Limb (tissue), 2 donors: Measurements from ENCODE around the gene GABBR2.
"Not testable (repeated sequence)": the region's sequence is repeated elsewhere in the genome, so short reads cannot be mapped to it uniquely, and the experiment has no call there.

Source experiments
- DNase-seq, 2 donors: peaks; one replicate each; pipeline ENCODE4 v3.0.0-alpha.2; 2016; ENCODE audit errors: extremely low spot score in 2 of 2

GABBR2 gene

DNA sequence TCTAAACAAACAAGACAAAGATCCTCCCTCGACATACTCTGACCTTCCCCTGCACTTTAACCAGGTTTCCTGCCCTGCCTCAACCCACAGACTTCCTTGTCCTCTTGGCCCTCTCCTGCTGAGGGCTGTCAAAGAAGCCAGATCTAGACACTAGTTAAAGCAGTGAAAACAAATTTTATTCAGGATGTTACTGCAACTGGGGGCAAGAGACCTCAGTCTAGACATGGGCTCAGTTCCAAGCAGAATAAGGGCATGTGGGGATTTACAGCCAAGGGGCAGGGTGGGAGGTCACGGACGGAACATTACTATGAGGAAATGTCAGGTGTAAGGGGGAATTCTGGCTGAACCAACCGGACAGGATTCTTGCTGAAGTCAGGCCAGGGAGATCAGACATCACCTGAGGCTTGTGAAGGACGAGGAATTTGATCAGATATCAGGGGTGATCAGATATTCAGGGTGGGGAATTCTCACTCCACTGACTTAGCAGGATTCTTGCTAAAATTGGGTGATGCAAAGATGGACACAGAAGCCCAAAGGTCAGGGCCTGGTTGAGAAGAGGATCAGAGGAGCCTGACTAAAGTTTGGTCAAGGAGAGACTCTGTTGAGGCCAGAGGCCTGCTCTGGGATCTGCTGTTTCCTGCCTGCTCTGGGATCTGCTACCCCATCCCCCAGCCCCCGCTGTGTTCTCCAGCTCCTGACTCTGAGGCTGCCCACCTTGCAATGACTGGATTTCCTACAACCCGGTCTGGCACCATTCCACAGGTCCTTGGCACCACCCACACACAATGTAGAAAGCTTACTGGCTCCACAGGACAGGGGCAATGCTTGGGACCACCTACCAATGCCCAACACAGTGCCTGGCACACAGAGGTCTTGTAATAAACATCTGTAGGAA lies 21.5 kb downstream of the GABBR2 start:
- no peak for DNase-seq

DNA sequence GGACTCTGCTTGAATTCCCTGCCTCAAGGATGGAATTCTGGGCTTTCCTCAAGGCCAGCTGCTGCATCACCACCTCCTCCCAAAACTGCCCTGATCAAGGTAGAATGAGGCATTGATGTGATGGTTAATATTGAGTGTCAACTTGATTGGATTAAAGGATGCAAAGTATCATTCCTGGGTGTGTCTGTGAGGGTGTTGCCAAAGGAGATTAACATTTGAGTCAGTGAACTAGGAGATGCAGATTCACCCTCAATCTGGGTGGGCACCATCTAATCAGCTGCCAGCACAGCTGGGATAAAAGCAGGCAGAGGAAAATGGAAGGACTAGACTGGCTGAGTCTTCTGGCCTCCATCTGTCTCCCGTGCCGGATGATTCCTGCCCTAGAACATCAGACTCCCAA lies 23.9 kb downstream of the GABBR2 start:
- DNase-seq = not testable (repeated sequence)

DNA sequence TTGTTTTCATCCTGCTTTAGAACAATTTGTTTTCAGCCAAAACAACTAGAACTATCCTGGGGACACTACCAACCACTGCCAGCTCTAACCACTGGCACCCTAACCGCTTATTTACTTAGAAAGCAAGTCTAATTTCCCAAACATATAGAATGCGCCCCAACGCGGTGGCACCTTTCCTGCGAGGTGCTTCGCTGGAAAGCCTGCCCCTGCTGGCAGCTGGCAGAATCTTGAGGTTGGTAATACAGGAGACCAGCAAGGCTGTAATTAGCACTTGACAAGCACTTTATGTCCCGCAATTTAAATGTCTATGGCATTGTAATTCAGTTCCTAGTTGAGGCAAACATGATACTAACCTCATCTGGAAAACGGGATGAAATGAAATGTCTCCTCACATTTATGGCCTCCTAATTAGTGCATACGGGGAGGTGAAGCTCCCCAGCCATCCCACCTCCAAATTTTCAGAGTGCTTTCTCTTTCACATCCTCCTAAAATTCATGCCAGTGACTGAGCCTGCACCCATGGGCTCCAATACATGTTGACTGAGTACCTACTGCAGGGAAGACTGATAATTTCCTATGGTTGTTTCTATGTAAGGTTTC lies 30.4 kb downstream of the GABBR2 start:
- DNase-seq = no peak

DNA sequence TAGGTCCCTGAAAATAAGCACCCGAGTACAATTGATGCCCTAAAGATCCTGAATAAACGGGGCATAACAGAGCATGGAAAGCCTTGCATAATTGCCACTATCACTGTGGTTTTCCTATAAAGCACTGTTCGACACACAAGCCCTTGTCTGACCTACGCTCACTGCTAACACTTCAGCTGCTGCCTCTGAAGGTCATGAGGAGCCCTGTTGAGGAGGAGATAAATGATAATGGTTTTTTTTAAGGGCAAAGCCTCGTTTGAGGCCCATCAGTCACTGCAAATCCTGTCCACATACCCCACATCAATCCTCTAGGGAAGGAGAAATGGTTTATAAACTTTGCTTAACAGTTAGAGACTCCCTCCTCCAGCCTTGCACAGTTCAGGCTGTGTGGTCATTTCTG lies 35.1 kb downstream of the GABBR2 start:
- no peak for DNase-seq

DNA sequence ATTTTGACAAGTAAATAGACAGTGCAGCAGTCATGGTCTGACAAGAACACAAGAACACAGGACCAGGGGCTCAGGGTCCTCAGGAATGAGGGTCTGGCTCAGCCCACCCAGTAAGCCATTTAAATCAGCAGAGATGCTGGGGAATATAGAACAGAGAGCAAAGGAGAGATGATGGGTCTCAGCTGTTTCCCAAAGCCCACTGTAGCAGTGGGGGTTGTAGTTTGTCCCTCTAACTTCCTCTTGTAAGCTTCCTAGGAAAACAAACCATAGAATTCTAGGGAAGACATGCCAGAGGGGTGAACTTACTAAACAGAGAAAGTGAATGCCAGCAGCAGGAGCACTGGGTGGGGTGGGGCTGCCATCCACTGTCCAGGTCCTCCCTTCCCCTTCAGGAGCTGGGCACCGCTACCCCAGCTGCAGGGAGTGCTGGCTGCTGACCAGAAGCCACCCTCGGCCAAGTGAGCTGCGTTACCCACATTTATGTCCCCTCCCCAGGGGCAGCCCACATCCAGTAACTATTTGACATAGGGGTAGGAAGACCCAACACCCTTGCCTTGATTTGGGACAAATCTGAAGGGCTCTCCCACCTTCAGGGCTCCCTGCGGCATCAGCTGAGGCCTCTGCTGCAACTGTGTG lies 41.6 kb downstream of the GABBR2 start:
- DNase-seq = no peak

DNA sequence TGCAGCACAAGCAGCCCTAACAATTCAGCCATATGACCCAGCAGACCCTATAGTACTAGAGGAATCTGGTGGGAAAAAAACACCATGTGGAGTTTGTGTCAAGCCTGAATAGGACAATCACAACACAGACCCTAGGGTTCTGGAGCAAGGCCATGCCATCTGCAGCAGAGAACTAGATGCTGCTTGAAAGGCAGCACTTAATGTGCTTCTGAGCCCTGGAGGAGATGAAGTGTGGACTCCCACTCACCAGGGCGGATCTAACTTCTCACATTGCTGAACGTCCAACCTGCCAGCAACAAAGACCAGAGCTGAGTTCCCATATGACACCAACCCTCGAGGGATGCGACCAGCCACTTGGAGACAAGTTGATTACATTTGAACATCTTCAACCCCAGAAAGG lies 43.2 kb downstream of the GABBR2 start:
- no peak for DNase-seq

DNA sequence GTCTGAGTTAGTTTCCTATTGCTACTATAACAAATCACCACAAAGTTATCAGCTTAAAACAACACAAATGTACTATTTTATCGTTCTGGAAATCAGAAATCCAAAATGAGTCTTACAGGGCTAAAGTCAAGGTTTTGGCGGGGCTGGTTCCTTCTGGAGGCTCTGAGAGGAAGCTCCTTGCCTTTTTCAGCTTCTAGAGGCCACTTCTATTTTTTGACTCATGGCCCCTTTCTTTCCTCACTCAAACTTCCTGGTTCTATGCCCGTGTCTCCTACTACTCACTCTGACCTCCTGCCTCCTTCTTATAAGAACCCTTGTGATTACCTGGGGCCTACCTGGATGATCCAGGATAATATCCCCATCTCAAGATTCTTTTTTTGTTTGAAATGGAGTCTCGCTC lies 48.2 kb downstream of the GABBR2 start:
- DNase-seq = no peak

DNA sequence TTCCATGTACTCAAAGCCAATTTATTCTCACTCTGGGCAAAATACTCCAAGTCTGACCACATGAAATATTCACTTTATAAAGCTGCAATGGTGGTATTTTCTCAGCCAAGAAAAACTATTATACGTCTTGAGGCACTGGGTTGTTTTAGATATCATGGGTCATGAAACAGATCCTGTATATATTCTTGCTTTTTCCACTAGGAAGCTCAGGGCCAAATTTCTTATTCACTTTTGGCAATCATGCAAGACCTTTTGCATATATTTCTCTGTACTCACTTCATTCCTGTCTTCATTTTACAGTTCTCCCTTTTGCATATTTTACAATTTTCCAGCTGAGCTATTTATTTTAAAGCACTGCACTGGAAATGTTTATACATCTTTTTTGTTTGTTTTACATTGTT lies 49.8 kb downstream of the GABBR2 start:
- peak in 1 of 2 donors; percentile 68 for DNase-seq

DNA sequence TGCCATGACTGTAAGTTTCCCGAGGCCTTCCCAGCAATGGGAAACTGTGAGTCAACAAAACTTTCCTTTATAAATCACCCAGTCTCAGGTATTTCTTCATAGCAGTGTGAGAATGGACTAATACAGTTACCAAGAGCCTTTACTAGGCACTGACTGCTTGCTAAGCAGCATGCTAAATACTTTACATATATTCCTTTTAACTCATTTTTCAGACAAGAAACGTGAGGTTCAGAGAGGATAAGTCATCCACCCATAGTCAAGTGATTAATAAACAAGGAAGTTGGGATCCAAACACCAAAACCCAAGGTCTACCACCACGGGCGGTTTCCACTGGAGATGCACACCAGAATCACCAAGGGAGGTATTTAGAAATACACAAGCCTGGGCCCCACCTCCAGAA lies 50.8 kb downstream of the GABBR2 start:
- DNase-seq = no peak

DNA sequence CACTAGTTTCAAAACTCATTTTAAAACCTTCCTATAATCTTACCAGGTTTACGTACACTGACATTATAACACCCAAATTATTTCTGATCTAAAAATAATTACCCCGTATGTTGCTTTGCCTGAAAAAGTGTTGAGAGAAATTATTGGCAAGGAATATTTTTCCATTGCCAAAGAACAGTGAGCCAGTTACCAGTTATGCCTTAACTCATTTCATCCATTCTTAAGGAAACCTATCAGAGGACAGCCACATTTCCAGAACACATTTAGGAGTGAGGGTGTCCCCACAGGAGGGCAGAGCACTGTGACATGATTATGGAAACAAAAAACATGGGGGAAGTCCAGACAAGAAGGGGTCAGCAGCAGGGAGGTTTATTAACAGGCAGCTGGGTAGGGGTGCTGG lies 52.2 kb downstream of the GABBR2 start:
- DNase-seq = no peak

DNA sequence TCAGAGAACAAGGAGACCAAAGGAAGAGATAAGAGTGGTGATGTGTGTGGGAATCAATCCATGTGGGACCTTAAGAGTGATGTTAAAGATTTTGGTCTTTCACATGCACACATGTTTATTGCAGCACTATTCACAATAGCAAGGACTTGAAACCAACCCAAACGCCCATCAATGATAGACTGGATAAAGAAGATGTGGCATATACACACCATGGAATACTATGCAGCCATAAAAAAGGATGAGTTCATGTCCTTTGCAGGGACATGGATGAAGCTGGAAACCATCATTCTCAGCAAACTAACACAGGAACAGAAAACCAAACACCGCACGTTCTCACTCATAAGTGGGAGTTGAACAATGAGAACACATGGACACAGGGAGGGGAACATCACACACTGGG lies 53.3 kb downstream of the GABBR2 start:
- DNase-seq = not testable (repeated sequence)

DNA sequence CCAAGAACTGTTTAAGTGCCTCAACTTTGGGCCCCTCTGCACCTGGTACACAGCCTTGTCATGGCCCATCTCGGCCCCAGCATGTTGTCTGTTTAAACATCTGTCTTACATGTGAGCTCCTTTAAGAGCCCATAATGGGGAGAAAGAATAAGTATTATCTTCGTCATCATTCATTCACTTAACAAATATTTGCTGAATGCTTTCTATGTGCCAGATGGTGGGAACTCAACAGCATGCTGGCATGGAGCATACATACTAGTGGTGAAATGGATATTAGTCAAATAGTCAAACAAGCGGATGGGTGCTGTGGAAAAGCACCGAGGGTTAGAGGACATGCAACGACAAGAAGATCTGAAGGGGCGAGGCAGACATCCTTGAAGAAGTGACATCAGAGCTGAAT lies 54.5 kb downstream of the GABBR2 start:
- no peak for DNase-seq

DNA sequence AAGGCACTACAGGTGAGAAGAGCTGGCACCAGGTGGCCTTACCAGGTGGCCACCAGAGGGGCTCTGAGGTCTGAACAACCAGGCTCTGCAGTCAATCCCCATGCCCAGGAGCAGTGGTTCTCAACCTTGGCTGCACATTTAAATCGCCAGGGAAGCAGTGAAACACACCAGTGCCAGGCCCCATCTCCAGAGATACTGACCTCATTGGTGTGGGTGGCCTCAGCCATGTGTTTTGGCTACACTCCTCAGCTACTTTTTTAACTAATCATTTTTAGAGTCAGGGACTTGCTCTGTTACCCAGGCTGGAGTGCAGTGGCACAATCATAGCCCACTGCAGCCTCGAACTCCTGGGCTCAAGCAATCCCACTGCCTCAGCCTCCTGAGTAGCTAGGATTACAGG lies 56.0 kb downstream of the GABBR2 start:
- no peak for DNase-seq

DNA sequence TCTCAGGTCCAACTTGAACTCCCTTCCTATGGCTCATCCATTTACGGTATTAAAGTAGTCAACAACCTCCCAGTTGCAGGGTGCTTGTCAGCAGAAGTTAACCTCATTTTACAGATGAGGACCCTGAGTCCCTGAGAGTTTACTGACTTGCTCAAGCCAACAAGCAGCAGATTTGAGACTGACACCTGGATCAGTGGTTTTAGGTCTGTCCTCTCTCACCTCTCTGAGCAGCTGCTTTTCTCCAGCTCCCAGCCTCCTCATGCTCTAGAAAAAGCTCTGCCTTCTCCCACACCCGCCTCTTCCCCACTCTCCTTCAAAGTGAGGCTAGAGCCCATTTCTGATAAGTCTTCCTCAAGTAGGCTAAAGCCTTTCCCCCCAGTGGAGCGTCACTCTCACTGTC lies 56.4 kb downstream of the GABBR2 start:
- DNase-seq = no peak

DNA sequence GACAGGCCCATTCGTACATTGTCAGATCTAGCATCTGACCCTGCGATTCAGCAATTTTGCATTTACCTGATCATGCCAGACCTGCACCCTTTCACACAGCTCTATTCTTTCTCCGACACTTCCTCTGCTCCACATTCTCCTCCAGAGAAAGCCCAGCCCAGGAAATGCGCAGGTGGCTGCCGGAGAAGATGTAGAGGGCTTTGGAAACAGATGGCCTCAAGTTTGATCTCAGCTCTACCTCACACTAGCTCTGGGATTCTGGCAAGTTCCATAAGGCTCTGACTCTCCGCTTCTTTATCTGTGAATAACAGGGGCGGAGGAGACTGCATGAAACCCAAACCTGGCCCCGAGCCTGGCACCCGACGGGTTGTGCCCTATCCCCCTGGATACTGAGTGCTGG lies 61.5 kb downstream of the GABBR2 start:
- DNase-seq = no peak

DNA sequence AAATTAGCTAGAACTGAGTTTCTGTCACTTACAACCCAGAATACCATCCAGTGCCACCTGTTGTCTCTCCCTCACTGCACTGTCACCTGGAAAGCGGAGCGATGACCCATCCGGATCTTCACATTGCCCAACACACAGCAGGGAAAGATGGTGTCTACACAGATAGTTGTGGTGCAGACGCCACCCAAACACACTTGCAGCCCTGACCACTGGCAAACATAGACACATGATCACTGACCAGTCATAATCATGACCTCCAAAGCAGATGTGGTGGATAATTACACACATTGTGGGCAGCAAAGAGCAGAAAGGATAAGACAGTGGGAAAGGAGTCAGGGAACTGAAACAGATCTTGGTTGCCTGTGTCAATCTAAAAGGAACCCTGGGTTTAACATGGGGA lies 64.7 kb downstream of the GABBR2 start:
- no peak for DNase-seq

DNA sequence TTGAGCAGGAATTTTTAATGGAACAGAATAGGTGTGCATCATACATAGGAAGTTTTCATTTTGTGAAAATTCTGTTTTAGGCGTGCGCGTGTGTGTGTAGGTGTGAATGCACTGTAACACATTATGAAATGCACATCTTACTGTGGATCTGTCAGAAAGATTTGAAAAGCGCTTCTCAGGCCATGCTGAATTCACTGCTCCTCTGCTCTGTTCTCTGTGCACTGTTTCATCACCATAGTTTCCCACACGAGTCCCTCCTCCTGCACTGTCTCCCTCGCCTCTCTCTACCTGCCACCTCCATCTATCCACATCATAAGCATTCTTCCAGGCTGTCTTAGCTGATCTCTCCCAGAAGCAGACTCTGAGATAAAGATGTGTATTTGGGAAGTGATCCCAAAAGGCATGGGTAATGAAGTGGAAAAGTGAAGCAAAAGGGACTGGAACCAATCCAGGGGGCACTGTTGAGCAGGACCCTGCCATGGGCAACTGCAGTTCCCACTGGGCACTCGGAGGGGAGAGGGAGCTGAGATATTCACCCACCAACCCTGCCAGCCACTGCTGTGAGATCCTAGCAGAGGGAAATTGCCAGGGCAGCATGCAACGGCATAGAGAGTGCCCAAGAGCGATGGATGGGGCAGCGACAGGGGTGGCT lies 65.9 kb downstream of the GABBR2 start:
- DNase-seq = no peak

DNA sequence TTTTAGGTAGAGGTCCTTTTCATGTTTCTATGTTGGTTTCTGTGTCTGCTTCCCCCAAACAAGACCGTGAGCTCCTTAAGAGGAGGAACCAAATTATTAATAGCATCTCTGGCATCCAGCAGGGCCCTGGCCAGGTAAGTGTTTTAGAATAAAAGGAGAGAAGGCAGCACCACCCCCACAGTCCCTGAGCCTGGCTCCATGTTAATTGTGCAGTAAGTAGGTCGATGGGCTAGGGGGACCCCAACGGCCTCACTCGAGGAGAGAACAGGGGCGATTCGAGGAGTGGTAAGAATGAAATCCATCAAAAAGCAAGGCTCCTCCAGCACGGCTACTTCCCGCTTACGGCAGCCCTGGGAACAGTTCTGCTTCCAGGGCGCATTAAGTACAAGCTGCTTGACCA lies 67.0 kb downstream of the GABBR2 start:
- DNase-seq = no peak

DNA sequence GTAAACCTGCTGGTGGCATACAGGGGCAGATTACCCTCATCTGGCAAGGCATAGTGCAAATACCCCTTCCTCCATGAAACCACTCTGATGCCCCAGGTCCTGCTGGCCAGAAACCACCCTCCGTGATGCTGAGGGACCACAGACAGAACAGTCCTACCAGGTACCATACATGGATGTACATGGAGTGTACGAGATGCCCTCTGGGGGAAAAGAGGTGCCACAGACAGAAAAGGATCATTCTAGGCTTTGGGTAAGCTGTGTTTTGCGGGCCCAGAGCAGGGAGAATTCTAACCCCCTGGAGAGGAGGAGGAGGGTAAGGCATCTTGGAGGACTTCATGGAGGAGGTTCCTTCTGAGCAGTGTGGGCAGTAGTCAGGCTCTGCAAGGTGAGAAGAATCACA lies 68.3 kb downstream of the GABBR2 start:
- no peak for DNase-seq

DNA sequence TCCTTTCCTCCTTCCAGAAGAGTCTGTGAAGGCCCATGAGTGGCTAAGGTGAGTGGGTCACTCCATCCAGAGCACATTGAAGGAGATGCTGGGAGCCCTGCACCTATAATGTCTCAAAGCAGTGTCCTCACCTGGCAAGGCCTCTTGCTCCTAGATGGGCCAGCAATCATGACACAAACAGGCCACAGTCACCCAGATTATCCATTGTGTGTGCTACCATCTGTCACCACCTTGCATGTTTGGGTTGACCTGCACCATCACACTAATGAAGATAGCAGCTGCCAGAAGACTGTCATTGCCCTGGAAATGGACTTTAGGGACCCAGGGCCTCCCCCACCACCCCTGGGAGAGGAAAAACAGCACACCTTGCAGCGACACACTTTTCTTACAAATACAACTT lies 69.6 kb downstream of the GABBR2 start:
- no peak for DNase-seq

DNA sequence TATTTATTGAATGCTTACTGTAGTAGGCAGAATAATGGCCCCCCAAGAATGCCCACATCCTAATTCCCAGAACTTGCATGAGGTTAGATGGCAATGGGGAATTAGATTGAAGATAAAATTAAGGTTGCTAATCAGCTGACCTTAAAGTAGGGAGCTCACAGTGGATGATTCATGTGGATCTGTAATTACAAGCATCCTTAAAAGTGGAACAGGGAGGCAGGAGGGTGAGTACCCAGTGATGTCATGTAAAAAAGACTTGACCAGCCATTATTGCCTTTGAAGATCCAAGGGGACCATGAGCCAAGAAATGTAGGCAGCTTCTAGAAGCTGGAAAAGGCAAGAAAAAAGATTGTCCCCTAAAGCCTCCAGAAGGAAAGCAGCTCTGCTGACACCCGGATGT lies 71.4 kb downstream of the GABBR2 start:
- no peak for DNase-seq

DNA sequence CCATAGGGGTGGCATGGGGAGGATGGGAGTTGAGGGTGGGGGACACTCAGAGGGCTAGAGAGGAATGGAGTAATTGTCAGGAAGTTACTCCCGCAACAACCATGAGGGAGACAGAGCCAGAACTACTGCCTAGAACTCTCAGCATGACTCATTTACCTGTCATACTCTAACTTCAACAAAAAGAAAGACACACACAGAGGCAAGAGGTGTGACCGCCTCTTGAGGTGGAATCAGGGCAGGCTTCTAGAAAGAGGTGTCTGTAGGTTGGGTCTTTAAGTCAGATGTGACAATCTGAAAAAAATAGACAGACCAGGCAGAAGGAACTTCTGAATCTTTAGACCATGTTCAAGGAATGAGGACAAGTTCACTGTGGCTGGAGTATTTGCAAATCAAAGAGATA lies 73.4 kb downstream of the GABBR2 start:
- DNase-seq = no peak
